GM12878 (cell line): ENCODE data around the gene FXYD6.

Source experiments
- CHD1 ChIP-seq: IDR thresholded peaks from 2 replicates; pipeline ENCODE4 v1.6.1; 2012; ENCODE audit warnings: low read depth, low read length, improper control_type of control experiment
- GABPA ChIP-seq: IDR thresholded peaks from 2 replicates; pipeline ENCODE4 v1.6.1; 2014; ENCODE audit warnings: antibody characterized with exemption, low read depth, mild to moderate bottlenecking, inconsistent platforms
- MXI1 ChIP-seq: fragments of 150-350 bp; IDR thresholded peaks from 2 replicates; pipeline ENCODE4 v1.6.1; 2011; ENCODE audit warnings: low read depth, mild to moderate bottlenecking, inconsistent platforms, low read length, improper control_type of control experiment
- POLR2A ChIP-seq: IDR thresholded peaks from 2 replicates; pipeline ENCODE4 v1.6.1; 2011; ENCODE audit warnings: low read depth, mild to moderate bottlenecking, low read length
- RAD21 ChIP-seq: IDR thresholded peaks from 2 replicates; pipeline ENCODE4 v1.6.1; 2011; ENCODE audit warnings: mild to moderate bottlenecking, low read depth, low read length, moderate library complexity; ENCODE audit not compliant: insufficient read depth
- SP1 ChIP-seq: IDR thresholded peaks from one replicate; pipeline ENCODE4 v1.6.1; 2011; ENCODE audit warnings: low read depth, low read length
- ZZZ3 ChIP-seq: IDR thresholded peaks from 2 replicates; pipeline ENCODE4 v1.6.1; 2011; ENCODE audit warnings: low read depth; ENCODE audit not compliant: control insufficient read depth, insufficient read length
- TF ChIP-seq, protein P1 (sequence below): IDR thresholded peaks from 2 replicates; pipeline ENCODE4 v1.6.1; 2012; ENCODE audit warnings: mild to moderate bottlenecking, low read depth, low read length
- TF ChIP-seq, protein P2 (sequence below): fragments of 450-650 bp; IDR thresholded peaks from 2 replicates; pipeline ENCODE4 v1.6.1; 2014; ENCODE audit warnings: mild to moderate bottlenecking
- TF ChIP-seq, protein P3 (sequence below), 3 experiments: IDR thresholded peaks in 2 of 3; conservative IDR thresholded peaks in 1 of 3; 2 replicates each; pipeline ENCODE4 v1.5.1; 2011; ENCODE audit warnings: low read depth in 3 of 3, low read length in 3 of 3, mild to moderate bottlenecking in 3 of 3, control low read depth in 2 of 3, moderate library complexity in 2 of 3, inconsistent platforms in 1 of 3, mixed read lengths in 1 of 3; ENCODE audit not compliant: control insufficient read depth in 2 of 3, insufficient read depth in 1 of 3; ENCODE audit errors: extremely low read depth in 1 of 3

DNA sequence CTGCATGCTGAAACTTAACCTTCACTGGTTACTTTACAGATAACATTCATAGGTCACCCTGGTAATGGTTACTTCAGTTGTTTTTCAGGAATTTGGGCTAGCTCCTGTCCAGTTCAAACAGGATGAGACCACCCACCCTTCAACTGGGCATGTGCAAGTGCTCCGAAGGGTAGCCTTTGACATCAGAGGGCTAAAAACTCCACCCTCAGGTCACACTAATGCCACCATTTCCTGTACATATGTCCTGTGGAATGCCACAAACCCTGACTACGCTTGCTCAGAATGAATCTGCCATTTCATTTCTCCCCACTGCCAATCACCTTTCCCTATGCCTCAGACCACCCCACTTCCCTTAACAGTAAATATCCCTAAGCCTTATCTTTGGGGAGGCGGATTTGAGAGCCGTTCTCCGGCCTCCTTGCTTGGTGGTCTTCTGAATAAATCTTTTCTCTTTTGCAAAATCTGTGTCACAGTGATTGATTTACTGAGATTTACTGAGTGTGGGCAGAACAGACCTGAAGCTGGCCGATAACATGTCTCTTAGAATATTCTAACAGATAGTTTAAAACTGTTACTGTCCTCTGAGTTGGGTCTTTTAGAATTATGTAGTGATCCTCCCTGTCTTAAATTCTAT is 26.6 kb downstream of the FXYD6 start:
- TF ChIP-seq, protein P1, sequence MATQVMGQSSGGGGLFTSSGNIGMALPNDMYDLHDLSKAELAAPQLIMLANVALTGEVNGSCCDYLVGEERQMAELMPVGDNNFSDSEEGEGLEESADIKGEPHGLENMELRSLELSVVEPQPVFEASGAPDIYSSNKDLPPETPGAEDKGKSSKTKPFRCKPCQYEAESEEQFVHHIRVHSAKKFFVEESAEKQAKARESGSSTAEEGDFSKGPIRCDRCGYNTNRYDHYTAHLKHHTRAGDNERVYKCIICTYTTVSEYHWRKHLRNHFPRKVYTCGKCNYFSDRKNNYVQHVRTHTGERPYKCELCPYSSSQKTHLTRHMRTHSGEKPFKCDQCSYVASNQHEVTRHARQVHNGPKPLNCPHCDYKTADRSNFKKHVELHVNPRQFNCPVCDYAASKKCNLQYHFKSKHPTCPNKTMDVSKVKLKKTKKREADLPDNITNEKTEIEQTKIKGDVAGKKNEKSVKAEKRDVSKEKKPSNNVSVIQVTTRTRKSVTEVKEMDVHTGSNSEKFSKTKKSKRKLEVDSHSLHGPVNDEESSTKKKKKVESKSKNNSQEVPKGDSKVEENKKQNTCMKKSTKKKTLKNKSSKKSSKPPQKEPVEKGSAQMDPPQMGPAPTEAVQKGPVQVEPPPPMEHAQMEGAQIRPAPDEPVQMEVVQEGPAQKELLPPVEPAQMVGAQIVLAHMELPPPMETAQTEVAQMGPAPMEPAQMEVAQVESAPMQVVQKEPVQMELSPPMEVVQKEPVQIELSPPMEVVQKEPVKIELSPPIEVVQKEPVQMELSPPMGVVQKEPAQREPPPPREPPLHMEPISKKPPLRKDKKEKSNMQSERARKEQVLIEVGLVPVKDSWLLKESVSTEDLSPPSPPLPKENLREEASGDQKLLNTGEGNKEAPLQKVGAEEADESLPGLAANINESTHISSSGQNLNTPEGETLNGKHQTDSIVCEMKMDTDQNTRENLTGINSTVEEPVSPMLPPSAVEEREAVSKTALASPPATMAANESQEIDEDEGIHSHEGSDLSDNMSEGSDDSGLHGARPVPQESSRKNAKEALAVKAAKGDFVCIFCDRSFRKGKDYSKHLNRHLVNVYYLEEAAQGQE: no peak
- TF ChIP-seq RAD21: no peak
- no peak for TF ChIP-seq CHD1
- TF ChIP-seq, protein P2, sequence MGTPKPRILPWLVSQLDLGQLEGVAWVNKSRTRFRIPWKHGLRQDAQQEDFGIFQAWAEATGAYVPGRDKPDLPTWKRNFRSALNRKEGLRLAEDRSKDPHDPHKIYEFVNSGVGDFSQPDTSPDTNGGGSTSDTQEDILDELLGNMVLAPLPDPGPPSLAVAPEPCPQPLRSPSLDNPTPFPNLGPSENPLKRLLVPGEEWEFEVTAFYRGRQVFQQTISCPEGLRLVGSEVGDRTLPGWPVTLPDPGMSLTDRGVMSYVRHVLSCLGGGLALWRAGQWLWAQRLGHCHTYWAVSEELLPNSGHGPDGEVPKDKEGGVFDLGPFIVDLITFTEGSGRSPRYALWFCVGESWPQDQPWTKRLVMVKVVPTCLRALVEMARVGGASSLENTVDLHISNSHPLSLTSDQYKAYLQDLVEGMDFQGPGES: no peak
- TF ChIP-seq ZZZ3: no peak
- TF ChIP-seq MXI1: no peak
- TF ChIP-seq SP1: no peak
- TF ChIP-seq, protein P3, sequence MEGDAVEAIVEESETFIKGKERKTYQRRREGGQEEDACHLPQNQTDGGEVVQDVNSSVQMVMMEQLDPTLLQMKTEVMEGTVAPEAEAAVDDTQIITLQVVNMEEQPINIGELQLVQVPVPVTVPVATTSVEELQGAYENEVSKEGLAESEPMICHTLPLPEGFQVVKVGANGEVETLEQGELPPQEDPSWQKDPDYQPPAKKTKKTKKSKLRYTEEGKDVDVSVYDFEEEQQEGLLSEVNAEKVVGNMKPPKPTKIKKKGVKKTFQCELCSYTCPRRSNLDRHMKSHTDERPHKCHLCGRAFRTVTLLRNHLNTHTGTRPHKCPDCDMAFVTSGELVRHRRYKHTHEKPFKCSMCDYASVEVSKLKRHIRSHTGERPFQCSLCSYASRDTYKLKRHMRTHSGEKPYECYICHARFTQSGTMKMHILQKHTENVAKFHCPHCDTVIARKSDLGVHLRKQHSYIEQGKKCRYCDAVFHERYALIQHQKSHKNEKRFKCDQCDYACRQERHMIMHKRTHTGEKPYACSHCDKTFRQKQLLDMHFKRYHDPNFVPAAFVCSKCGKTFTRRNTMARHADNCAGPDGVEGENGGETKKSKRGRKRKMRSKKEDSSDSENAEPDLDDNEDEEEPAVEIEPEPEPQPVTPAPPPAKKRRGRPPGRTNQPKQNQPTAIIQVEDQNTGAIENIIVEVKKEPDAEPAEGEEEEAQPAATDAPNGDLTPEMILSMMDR (IDR thresholded peaks at IDR 0.05 in 2 of 3, conservative IDR thresholded peaks at IDR 0.05 in 1 of 3; ENCODE audit: control insufficient read depth in 2 of 3, extremely low read depth in 1 of 3, insufficient read depth in 1 of 3, low read depth in 3 of 3, low read length in 3 of 3): no peak
- TF ChIP-seq POLR2A: no peak
- no peak for TF ChIP-seq GABPA
